HepG2 (cell line): Measurements from ENCODE around the gene ARHGAP45. TPM values are rescaled to one million over a fixed set of nuclear protein-coding genes. Genes with fewer than 3 reads are reported as not detected.

ENCODE experiments used
- EEA1 ChIP-seq: sonication (generic); formaldehyde crosslinking; IDR thresholded peaks from 2 replicates; pipeline ENCODE4 v1.5.1; 2020; ENCODE audit warnings: mild to moderate bottlenecking, missing genetic modification reagents, borderline replicate concordance
- ESRRA ChIP-seq: sonication (generic); formaldehyde crosslinking; IDR thresholded peaks from 2 replicates; pipeline ENCODE4 v1.5.1; 2020; ENCODE audit warnings: mild to moderate bottlenecking, low read depth, missing genetic modification reagents
- ETV6 ChIP-seq: sonication (generic); formaldehyde crosslinking; conservative IDR thresholded peaks from 2 replicates; pipeline ENCODE4 v1.4.0; 2020; ENCODE audit warnings: missing genetic modification reagents
- HMG20B ChIP-seq: conservative IDR thresholded peaks from 2 replicates; pipeline ENCODE4 v1.6.1; 2016; ENCODE audit warnings: missing genetic modification reagents, missing compliant biosample characterization
- KAT7 ChIP-seq: IDR thresholded peaks from 2 replicates; pipeline ENCODE4 v1.6.1; 2018; ENCODE audit warnings: borderline replicate concordance, missing compliant biosample characterization
- MAFK ChIP-seq, 2 experiments: IDR thresholded peaks in 1 of 2; conservative IDR thresholded peaks in 1 of 2; 2 replicates each; pipeline ENCODE4 v1.6.1; 2011; ENCODE audit warnings: improper control_type of control experiment in 2 of 2, low read length in 2 of 2
- SCMH1 ChIP-seq: sonication (generic); formaldehyde crosslinking; IDR thresholded peaks from 2 replicates; pipeline ENCODE4 v1.9.0; 2021; ENCODE audit warnings: missing genetic modification reagents, mild to moderate bottlenecking, borderline replicate concordance
- SIN3A ChIP-seq: IDR thresholded peaks from 2 replicates; pipeline ENCODE4 v1.6.1; 2011; ENCODE audit warnings: low read depth, mild to moderate bottlenecking, control low read depth, low read length, borderline replicate concordance
- SOX6 ChIP-seq, 2 experiments: fragments of 450-650 bp in 1 of 2; sonication (generic) in 1 of 2; formaldehyde crosslinking in 1 of 2; IDR thresholded peaks; 2 replicates each; pipeline versions ENCODE4 v1.4.0 to v1.6.1; 2017 to 2020; ENCODE audit warnings: antibody characterized with exemption in 1 of 2, mild to moderate bottlenecking in 1 of 2, missing genetic modification reagents in 1 of 2
- ZNF350 ChIP-seq: sonication (generic); formaldehyde crosslinking; IDR thresholded peaks from 2 replicates; pipeline ENCODE4 v1.4.0; 2020; ENCODE audit warnings: mild to moderate bottlenecking, low read depth, missing genetic modification reagents, borderline replicate concordance
- ZNF430 ChIP-seq: sonication (generic); formaldehyde crosslinking; IDR thresholded peaks from 2 replicates; pipeline ENCODE4 v1.9.0; 2021; ENCODE audit warnings: mild to moderate bottlenecking, missing genetic modification reagents
- ZNF589 ChIP-seq: sonication (generic); formaldehyde crosslinking; conservative IDR thresholded peaks from 2 replicates; pipeline ENCODE4 v1.8.0; 2022; ENCODE audit warnings: mild to moderate bottlenecking, moderate library complexity, missing genetic modification reagents
- polyA plus RNA-seq, 8 experiments: library from polyadenylated mRNA; depleted of rRNA in 3 of 8; stranded (reverse) in 7 of 8; unstranded in 1 of 8; fragments of >200 nt; fragmentation: Illumina TruSeq in 4 of 8; extraction: Trizol in 4 of 8; gene quantifications; 2 replicates each; pipeline versions ENCODE4 v1.2.1 to v1.2.3, GENCODE V29; 2011 to 2016; ENCODE audit warnings: low read depth in 4 of 8, missing spikeins in 1 of 8, mixed read lengths in 1 of 8; ENCODE audit not compliant: insufficient read depth in 1 of 8
- total RNA-seq, 5 experiments: library from RNA; depleted of rRNA; stranded (reverse); fragments of >200 nt; fragmentation: Illumina TruSeq; extraction: Trizol; gene quantifications; 2 replicates each; pipeline ENCODE4 v1.2.3, GENCODE V29; 2016; ENCODE audit warnings: low read depth in 1 of 5
- TF ChIP-seq, protein P1 (sequence below): sonication (generic); formaldehyde crosslinking; IDR thresholded peaks from 2 replicates; pipeline ENCODE4 v1.4.0; 2020; ENCODE audit warnings: missing genetic modification reagents, borderline replicate concordance
- TF ChIP-seq, protein P2 (sequence below): sonication (generic); formaldehyde crosslinking; IDR thresholded peaks from 2 replicates; pipeline ENCODE4 v1.4.0; 2020; ENCODE audit warnings: missing genetic modification reagents, mild to moderate bottlenecking, borderline replicate concordance
- TF ChIP-seq, protein P3 (sequence below): sonication (generic); formaldehyde crosslinking; IDR thresholded peaks from 2 replicates; pipeline ENCODE4 v1.4.0; 2020; ENCODE audit warnings: missing genetic modification reagents

The ARHGAP45 gene
- total and polyA plus RNA-seq, 2 of the 13 experiments (the other 11 are each of a cell fraction or from before 2014, with no cell fraction given) = 0.84 to 32.0 TPM

DNA sequence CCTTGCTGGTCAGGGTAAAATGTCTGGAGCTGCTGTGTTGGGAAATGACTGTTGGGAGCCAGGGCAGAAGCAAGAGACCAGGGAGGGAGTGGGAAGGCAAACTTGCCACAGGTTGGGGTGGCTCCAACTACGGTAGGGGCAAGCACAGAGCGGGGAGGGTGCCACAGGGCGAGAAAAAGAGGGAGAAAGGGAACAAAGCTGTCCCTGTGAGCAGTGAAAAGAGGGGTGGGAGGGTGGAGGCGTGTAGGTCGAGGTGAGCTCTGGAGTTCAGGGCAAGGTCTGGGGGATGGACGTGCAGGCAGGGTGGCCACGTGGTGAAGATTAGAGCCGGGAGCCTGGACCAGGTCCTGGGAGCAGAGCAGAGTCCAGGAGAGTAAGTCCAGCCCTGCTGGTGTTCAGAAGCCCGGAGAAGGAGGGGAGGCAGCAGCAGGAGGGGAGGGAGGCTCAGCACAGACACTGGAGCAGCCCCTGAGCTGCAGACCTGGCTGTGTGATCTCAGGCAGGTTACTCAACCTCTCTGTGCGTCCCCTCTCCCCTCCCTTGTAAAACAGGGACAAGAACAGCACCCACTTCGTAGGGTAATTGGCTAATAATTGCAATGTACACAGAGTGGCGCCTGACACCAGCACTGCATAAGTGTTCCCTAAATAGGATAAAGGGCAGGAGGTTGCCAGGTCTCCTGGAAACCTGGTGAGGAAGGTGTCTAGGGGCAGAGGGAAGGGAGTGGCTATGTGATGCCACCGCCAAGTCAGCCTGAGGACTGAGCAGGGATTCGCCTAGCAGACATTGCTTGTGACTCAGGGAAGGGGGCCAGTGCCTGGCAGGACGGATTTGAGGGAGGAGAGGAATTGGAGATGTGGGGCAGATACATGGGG, 31.4 kb downstream of the ARHGAP45 start (continued):
- TF ChIP-seq, protein P1, sequence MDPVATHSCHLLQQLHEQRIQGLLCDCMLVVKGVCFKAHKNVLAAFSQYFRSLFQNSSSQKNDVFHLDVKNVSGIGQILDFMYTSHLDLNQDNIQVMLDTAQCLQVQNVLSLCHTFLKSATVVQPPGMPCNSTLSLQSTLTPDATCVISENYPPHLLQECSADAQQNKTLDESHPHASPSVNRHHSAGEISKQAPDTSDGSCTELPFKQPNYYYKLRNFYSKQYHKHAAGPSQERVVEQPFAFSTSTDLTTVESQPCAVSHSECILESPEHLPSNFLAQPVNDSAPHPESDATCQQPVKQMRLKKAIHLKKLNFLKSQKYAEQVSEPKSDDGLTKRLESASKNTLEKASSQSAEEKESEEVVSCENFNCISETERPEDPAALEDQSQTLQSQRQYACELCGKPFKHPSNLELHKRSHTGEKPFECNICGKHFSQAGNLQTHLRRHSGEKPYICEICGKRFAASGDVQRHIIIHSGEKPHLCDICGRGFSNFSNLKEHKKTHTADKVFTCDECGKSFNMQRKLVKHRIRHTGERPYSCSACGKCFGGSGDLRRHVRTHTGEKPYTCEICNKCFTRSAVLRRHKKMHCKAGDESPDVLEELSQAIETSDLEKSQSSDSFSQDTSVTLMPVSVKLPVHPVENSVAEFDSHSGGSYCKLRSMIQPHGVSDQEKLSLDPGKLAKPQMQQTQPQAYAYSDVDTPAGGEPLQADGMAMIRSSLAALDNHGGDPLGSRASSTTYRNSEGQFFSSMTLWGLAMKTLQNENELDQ = no peak
- no peak; the same call in 1 of the 2 replicates for TF ChIP-seq KAT7 (CRISPR knock-in tag)
- TF ChIP-seq MAFK (conservative IDR thresholded peaks at IDR 0.05 in 1 of 2, IDR thresholded peaks at IDR 0.05 in 1 of 2; ENCODE audit: low read length in 2 of 2) = no peak
- TF ChIP-seq ZNF589 (CRISPR knock-in tag) = peak; percentile 88; the same call in 1 of the 2 replicates
- TF ChIP-seq ZNF350 (CRISPR knock-in tag) = peak; percentile 32
- no peak for TF ChIP-seq SCMH1
- TF ChIP-seq, protein P2, sequence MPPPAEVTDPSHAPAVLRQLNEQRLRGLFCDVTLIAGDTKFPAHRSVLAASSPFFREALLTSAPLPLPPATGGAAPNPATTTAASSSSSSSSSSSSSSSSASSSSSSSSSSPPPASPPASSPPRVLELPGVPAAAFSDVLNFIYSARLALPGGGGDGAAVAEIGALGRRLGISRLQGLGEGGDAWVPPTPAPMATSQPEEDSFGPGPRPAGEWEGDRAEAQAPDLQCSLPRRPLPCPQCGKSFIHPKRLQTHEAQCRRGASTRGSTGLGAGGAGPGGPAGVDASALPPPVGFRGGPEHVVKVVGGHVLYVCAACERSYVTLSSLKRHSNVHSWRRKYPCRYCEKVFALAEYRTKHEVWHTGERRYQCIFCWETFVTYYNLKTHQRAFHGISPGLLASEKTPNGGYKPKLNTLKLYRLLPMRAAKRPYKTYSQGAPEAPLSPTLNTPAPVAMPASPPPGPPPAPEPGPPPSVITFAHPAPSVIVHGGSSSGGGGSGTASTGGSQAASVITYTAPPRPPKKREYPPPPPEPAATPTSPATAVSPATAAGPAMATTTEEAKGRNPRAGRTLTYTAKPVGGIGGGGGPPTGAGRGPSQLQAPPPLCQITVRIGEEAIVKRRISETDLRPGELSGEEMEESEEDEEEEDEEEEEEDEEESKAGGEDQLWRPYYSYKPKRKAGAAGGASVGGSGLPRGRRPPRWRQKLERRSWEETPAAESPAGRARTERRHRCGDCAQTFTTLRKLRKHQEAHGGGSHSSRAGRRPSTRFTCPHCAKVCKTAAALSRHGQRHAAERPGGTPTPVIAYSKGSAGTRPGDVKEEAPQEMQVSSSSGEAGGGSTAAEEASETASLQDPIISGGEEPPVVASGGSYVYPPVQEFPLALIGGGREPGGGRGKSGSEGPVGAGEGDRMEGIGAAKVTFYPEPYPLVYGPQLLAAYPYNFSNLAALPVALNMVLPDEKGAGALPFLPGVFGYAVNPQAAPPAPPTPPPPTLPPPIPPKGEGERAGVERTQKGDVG = 0 out of 2 replicates have a peak, but pooled peaks have one; percentile 31
- TF ChIP-seq ESRRA (CRISPR knock-in tag) = peak; percentile 88
- peak; percentile 44; the same call in 1 of the 2 replicates for TF ChIP-seq SIN3A
- TF ChIP-seq HMG20B = no peak
- TF ChIP-seq ETV6 (CRISPR knock-in tag) = 0 out of 2 replicates have a peak, but pooled peaks have one; percentile 9
- TF ChIP-seq ZNF430 (CRISPR knock-in tag) = peak; percentile 78
- TF ChIP-seq SOX6 (IDR thresholded peaks at IDR 0.05) = no peak
- TF ChIP-seq SOX6 (CRISPR knock-in tag; IDR thresholded peaks at IDR 0.05) = peak; percentile 79
- TF ChIP-seq, protein P3, sequence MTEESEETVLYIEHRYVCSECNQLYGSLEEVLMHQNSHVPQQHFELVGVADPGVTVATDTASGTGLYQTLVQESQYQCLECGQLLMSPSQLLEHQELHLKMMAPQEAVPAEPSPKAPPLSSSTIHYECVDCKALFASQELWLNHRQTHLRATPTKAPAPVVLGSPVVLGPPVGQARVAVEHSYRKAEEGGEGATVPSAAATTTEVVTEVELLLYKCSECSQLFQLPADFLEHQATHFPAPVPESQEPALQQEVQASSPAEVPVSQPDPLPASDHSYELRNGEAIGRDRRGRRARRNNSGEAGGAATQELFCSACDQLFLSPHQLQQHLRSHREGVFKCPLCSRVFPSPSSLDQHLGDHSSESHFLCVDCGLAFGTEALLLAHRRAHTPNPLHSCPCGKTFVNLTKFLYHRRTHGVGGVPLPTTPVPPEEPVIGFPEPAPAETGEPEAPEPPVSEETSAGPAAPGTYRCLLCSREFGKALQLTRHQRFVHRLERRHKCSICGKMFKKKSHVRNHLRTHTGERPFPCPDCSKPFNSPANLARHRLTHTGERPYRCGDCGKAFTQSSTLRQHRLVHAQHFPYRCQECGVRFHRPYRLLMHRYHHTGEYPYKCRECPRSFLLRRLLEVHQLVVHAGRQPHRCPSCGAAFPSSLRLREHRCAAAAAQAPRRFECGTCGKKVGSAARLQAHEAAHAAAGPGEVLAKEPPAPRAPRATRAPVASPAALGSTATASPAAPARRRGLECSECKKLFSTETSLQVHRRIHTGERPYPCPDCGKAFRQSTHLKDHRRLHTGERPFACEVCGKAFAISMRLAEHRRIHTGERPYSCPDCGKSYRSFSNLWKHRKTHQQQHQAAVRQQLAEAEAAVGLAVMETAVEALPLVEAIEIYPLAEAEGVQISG (CRISPR knock-in tag) = no peak; the same call in 1 of the 2 replicates
- TF ChIP-seq EEA1 (CRISPR knock-in tag) = no peak; the same call in 1 of the 2 replicates
